NCI-H2029 (cell line): Measurements from ENCODE around the gene SPAG16.
"Not testable (repeated sequence)": the region's sequence is repeated elsewhere in the genome, so short reads cannot be mapped to it uniquely, and the experiment has no call there.

Experiments used
- DNase-seq: peaks from one replicate; lab custom pipeline; 2025; lab: John Stamatoyannopoulos, UW

The SPAG16 gene

DNA sequence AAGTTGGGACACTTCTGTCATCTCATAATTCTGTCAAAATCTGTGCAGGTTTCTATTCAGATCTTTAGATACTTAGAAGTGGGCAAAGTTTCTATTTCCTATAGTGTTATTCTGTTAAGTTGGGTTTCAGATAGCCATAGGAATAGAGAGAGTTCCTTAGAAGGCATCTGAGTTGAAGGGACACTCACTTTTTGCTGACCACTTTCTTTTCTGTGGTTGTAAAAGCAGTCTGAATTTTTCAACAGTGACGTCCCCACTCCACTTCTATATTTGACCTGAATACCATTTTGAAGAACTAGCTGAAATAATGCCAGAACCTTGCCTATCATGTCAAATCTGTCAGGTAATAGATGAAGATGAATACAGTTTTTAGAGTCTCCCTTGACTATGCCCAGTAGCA, 267.3 kb downstream of the SPAG16 start:
- no peak for DNase-seq

DNA sequence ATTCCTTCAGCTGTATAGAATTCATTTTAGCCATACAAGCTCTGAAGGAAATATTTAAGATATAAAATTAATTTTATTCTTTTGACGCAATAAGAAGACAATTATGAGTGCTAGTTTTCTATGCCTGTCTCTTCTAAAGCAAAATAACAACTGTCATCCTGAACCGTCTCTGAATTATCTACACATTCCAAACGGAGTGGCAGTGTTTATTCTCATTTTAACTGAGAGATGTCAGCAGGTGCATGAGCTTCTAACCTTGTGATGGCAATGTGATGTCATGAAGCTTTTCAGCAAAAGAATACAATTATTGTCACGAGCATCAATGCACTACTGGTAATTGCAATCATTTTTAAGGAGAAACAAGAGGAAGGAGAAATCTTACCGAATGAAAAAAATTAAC, 274.8 kb downstream of the SPAG16 start:
- no peak for DNase-seq

GRCh38 chr2:213561759-213562158, 277.5 kb downstream of the SPAG16 start:
- no peak for DNase-seq

DNA sequence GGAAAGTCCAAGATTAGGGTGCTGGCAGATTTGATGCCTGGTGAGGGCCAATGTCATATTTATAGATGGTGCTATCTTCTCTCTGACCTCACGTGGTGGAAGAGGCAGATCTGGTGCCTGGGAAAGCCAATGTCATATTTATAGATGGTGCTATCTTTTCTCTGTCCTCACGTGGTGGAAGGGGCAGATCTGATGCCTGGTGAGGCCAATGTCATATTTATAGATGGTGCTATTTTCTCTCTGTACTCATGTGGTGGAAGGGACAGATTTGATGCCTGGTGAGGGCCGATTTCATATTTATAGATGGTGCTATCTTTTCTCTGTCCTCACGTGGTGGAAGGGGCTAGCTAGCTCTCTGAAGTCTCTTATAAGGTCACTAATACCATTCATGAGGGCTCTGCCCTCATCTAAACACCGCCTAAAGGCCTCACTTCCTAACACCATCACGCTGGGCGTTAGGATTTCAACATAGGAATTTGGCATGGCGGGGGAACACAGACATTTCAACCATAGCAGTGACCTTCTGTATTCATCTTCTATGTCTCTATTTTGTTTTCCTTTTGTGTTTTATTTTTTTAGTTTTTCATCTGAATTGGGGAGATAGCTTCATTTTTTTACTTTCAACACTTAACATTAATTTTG, 278.4 kb downstream of the SPAG16 start:
- DNase-seq = no peak

- no peak for DNase-seq
Measured at GRCh38 chr2:213566846-213567245, 282.6 kb downstream of the SPAG16 start.

DNA sequence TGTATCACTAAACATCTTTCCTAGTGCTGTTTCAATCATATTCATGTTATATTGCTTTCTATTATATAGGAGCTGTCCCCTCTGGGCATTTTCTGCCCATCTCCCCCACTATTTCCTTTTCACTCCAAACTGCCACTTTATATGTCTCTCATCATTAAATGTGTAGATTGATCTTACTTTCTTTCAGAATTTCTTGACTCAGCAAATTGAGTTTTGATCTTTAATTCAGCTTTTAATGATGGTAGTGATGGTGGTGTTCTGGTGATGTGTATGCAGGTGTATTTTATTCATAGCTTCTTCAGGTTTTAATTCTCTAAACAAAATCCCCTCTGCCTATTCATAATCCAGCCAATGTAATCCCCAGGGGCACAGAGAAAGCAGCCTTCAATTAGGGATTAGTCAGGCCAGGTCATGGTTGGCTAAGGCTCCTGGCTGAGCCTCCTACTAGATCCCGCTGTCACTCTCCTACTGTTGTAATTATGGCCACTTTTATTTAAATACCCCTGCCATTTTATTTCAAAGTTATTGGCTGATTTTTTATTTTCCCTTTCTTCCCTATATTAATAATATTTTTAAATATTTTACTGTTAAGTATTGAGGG, 325.4 kb downstream of the SPAG16 start:
- no peak for DNase-seq

DNA sequence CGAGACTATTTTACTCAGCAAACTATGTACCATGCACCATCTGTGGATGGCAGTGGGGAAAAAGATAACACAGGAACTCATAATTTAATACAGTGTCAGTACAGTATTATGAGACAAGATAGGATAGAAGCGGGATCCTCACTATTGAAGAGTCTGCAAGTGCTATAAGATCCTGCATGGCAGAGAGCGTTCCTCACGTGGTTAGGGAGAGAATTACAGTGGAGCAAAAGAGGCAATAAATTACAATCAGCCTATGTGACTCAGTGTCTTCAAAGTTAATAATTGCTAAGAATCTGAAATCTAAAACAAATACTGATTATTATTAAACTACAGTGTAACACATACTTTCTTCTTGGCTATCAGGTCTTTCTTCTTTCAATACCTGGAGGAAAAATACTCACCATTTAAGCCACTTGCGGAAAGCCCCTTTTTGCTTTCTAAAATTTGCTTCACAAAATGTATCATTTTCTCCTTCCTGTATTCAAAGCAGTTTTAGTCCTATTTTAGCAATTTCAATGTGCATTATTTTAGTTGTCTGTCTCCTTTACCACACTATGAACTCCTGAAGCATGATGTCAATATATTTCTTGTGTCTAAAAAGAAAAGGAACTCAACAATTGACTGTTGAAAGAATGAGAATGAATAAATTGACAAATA, 342.9 kb downstream of the SPAG16 start:
- DNase-seq = no peak

- no peak for DNase-seq
Measured at GRCh38 chr2:213627835-213628460, 343.7 kb downstream of the SPAG16 start.

GRCh38 chr2:213640738-213641425, 356.6 kb downstream of the SPAG16 start:
- DNase-seq = no peak

DNA sequence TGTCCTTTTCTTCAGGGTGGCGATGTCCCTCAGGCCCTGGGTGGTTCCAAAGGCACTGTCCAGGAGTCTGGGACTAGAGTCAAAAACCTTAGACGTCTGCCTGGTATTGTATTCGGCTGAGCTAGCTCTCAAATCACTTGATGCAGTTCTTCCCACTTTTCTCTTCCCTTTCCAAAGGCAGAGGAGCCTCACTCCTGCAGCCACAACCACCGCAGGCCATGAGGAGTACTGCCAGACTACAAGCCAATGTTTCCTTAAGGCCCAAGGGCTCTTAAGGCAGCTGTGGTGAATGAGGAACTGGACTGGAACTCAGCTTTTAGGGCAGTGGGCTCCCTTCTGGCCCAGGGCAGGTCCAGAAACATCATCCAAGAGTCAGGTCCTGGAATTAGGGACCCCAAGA, 360.7 kb downstream of the SPAG16 start:
- no peak for DNase-seq

GRCh38 chr2:213649176-213649575, 364.9 kb downstream of the SPAG16 start:
- no peak for DNase-seq

DNA sequence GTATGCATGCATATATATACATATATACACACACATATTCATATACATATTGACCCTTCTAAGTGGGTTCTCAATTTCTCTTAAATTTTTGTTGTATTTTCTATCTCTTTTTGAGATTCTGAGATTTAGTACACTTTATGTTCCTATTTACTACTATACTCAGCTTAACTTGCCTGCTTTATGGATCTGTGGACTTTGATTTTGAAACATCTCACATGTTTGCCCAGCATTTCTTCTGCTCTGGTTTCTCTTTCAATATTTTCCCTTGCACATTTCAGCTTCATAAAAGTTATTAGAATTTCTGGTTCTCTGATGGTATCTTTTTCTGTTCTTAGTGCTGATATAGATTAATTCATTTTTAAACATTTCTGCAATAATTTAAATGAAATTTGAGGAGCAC, 380.6 kb downstream of the SPAG16 start:
- DNase-seq = no peak

- DNase-seq = no peak
Measured at GRCh38 chr2:213669657-213670056, 385.4 kb downstream of the SPAG16 start.

GRCh38 chr2:213678437-213679218, 394.4 kb downstream of the SPAG16 start:
- no peak for DNase-seq

DNA sequence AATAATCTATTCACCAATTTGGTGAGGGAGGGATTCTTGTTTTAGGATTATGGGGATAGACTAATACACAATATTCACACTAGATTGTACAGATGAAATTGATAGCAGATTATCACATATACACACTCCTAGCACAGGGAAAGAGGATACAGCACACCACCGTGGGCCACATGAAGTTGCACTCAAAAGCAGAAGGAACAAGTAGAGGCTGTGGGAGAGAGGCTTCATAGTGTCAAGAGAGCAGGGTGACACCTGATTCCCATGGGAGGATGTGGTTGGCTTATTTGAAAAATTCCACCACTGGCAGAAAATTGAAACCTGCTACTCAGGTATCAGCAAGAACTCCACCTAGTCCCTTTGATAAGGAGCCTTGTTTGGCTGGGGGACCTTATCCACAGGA, 395.6 kb downstream of the SPAG16 start:
- DNase-seq = no peak

- no peak for DNase-seq
Measured at GRCh38 chr2:213682276-213682675, 398.0 kb downstream of the SPAG16 start.

DNA sequence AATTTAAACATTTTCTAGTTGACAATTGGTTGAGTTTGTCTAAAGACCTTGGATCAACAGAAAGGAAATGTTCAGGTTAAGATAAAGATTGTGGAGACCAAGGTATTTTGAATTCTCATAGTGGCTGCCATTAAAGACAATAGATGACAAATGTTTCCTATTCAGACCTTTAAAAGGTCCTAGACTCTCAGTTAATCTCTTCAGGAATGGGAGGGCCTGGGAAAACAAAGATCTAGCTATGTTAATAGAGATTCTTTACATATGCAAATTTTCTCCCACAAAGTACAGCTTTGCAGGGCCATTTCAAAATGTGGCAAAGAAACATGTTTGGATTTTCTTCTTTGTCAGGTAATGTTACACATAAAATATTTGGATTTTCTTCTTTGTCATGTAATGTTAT, 403.9 kb downstream of the SPAG16 start:
- DNase-seq = no peak

- not testable (repeated sequence) for DNase-seq
Measured at GRCh38 chr2:213688825-213689224, 404.6 kb downstream of the SPAG16 start.

- DNase-seq = no peak
Measured at GRCh38 chr2:213689585-213689984, 405.3 kb downstream of the SPAG16 start.

DNA sequence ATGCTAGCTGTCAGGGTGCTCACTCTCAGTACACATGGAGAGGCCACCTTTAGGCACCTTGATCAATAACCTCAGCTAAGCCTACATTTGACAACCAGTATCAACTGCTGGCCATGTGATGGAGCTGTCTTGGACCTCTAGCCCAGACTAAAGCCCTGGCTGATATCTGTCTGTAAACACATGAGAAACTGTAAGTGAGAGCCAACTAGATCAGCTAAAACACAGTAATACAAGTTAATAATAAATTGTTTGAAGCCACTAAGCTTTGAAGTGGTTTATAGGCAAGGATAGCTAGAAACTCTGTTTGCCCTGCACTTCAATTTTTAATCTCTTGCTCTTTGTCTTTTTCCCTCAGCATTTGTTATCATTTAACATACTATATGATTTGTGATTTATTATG, 407.1 kb downstream of the SPAG16 start:
- DNase-seq = no peak

DNA sequence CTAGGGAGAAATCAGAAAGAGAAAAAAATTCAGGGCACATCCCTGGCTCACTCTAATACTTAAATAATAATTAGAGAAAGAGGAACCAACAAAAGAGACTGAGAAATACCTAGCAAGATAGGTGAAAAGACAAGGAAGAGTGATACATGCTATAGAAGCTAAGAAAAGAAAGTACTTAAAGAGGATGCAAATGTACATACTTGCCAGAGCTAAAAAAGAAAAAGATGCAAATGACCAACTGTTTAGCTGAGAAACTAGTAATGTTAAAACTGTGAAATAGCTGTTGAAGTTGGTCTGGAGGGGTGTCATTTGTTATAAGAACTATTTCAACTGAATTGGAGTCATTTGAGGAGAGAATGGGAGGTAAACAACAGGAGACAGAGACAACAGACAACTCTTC, 412.2 kb downstream of the SPAG16 start:
- no peak for DNase-seq

GRCh38 chr2:213701365-213701764, 417.1 kb downstream of the SPAG16 start:
- not testable (repeated sequence) for DNase-seq
